HEK293T (cell line): ENCODE measurements around the gene ADCY9.

ENCODE experiments used
- ARNT ChIP-seq: fragments of 450-650 bp; IDR thresholded peaks from 2 replicates; pipeline ENCODE4 v1.6.1; 2017; ENCODE audit warnings: mild to moderate bottlenecking
- BHLHE40 ChIP-seq: fragments of 450-650 bp; IDR thresholded peaks from 2 replicates; pipeline ENCODE4 v1.6.1; 2016; ENCODE audit warnings: mild to moderate bottlenecking, moderate library complexity, borderline replicate concordance
- CTBP1 ChIP-seq: fragments of 450-650 bp; IDR thresholded peaks from 2 replicates; pipeline ENCODE4 v1.6.1; 2016; ENCODE audit warnings: borderline replicate concordance
- ELF4 ChIP-seq: fragments of 450-650 bp; IDR thresholded peaks from 2 replicates; pipeline ENCODE4 v1.6.1; 2017; ENCODE audit warnings: antibody characterized with exemption
- FOXM1 ChIP-seq: fragments of 450-650 bp; IDR thresholded peaks from 2 replicates; pipeline ENCODE4 v1.6.1; 2017; ENCODE audit warnings: mild to moderate bottlenecking, borderline replicate concordance
- PKNOX1 ChIP-seq: fragments of 450-650 bp; IDR thresholded peaks from 2 replicates; pipeline ENCODE4 v1.6.1; 2016
- SP1 ChIP-seq: fragments of 450-650 bp; IDR thresholded peaks from 2 replicates; pipeline ENCODE4 v1.6.1; 2017
- TARDBP ChIP-seq: fragments of 450-650 bp; IDR thresholded peaks from 2 replicates; pipeline ENCODE4 v1.6.1; 2016

- TF ChIP-seq CTBP1 (no peak), ELF4 (no peak), PKNOX1 (no peak), TARDBP (no peak), ARNT (no peak), FOXM1 (no peak), SP1 (no peak), BHLHE40 (no peak)
Measured at GRCh38 chr16:3912897-3913296, 203.3 kb downstream of the ADCY9 start.
